Measurements from ENCODE around the gene KCNH2. TPM values are rescaled to one million over a fixed set of nuclear protein-coding genes. Genes with fewer than 3 reads are reported as not detected.

Gene KCNH2
- total RNA-seq, 1 donor from 2014 or later, result not detected

Other genes starting within 250 kb of the KCNH2 start
- 27.1 and 28.6 TPM in 2 replicates for gene GIMAP5, start 240.9 kb downstream of the KCNH2 start, total RNA-seq
- not detected in 2 replicates for gene TMEM176B, start 178.0 kb downstream of the KCNH2 start, total RNA-seq
- gene TMEM176A, start 177.6 kb downstream of the KCNH2 start, total RNA-seq, result not detected in 2 replicates
- not detected in 2 replicates for gene AOC1, start 125.8 kb downstream of the KCNH2 start, total RNA-seq
- gene NOS3, start 12.7 kb upstream of the KCNH2 start, total RNA-seq, result 16.5 and 22.0 TPM in 2 replicates
- 0.10 TPM in 1 of 2 replicates, not detected in the other for gene ATG9B, start 46.2 kb upstream of the KCNH2 start, total RNA-seq
- gene ABCB8, start 50.1 kb upstream of the KCNH2 start, total RNA-seq, result 24.5 and 47.5 TPM in 2 replicates
- gene ASIC3, start 70.2 kb upstream of the KCNH2 start, total RNA-seq, result 0.15 and 1.6 TPM in 2 replicates
- gene CDK5, start 79.6 kb upstream of the KCNH2 start, total RNA-seq, result 19.1 and 21.1 TPM in 2 replicates
- 114 and 175 TPM in 2 replicates for gene SLC4A2, start 81.3 kb upstream of the KCNH2 start, total RNA-seq
- gene FASTK, start 102.5 kb upstream of the KCNH2 start, total RNA-seq, result 67.0 and 81.7 TPM in 2 replicates
- 40.1 and 50.9 TPM in 2 replicates for gene TMUB1, start 105.2 kb upstream of the KCNH2 start, total RNA-seq
- gene AGAP3, start 108.2 kb upstream of the KCNH2 start, total RNA-seq, result 70.7 and 99.7 TPM in 2 replicates
- not detected in 2 replicates for gene GBX1, start 189.4 kb upstream of the KCNH2 start, total RNA-seq
- gene ASB10, start 208.9 kb upstream of the KCNH2 start, total RNA-seq, result not detected in 2 replicates
- not detected in 2 replicates for gene H2BK1, start 232.2 kb upstream of the KCNH2 start, total RNA-seq
- gene ABCF2, start 248.9 kb upstream of the KCNH2 start, total RNA-seq, result 58.3 and 59.3 TPM in 2 replicates

All from glomerular endothelial cell (primary cell).